HG03060 (cell line): ENCODE results near the gene DIAPH1.

Source experiments
- ATAC-seq: cut with Tn5 transposase; IDR thresholded peaks from one replicate; pipeline ENCODE4 v1.9.1; 2021; ENCODE audit warnings: low read depth, moderate number of reproducible peaks; ENCODE audit not compliant: unreplicated experiment

DIAPH1 gene

DNA sequence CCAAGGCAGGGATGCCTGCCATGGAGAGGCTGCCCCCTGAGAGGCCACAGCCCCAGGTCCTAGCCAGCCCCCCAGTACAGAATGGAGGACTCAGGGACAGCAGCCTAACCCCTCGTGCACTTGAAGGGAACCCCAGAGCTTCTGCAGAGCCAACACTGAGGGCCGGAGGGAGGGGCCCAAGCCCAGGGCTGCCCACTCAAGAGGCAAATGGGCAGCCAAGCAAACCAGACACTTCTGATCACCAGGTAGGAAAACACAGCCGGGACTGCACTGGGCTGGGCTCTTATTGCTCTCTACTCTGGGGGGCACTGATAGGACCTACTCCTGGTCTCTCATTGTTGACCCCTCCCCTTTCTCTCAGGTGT, 21.2 kb upstream of the DIAPH1 start:
- ATAC-seq, result no peak

DNA sequence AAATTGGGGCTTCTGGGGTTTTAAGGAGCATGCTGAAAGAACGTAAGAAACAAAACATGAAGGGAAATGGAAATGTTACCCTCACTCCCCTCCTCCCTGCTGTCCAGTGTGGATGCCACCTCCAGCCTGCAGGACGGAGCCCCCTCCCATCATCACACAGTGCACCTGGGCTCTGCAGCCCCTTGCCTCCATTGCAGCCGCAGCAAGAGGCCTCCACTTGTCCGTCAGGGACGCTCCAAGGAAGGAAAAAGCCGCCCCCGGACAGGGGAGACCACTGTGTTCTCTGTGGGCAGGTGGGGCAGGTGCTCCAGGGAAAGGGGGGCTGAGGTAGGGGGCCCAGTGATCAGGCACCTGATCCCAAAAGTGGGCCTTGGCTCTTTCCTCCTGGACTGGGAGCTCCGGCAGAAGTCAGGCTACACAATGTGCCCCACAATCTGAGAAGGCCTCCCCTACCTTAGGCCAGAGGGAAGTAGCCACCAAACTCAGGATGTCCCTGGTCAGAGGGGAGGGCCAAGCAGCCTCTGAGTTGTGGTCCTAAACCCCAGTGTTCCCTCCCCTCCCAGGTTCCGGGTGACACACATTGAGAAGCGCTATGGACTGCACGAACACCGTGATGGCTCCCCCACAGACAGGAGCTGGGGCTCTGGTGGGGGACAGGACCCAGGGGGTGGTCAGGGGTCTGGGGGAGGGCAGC, 20.7 kb upstream of the DIAPH1 start:
- no peak for ATAC-seq

DNA sequence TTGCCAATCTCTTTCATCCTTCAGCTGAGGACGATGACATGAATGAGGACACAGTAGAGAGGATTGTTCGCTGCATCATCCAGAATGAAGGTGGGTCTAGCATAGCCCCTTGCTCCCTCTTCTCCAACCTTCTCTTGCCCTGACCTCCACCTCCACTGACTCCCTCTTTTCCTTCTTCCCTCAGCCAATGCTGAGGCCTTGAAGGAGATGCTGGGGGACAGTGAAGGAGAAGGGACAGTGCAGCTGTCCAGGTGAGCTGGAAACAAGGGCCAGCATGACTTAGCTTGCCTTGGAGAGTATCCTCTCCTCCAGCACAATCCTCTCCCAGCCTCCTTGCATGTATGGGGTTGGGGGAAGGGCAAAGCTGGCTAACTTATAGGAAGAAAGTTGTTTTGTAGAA, 20.0 kb upstream of the DIAPH1 start:
- no peak for ATAC-seq

DNA sequence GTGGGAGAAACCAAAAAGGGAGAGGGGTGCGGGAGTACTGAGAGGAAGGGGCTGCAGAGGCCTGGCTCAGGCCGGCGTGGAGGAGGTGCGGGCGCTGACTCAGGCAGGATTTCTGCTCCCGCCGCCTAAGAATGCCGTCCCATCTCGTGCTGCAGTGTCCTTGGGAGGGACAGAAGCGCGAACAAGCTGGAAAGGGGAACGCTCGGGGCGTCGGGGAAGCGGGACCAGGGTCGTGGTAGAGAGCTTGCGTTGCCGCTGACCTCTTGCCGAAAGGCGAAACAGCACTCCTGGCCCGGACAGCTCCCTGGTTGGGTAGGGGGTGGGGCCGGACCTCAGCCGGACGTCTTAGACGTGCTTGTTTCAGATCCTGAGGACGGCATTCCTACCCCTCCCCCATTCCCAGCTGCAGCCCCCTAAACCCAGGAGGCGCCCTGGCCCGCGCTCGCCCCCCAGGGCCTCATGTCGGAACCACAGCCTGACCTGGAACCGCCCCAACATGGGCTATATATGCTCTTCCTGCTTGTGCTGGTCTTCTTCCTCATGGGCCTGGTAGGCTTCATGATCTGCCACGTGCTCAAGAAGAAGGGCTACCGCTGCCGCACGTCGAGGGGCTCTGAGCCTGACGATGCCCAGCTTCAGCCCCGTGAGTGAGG, 19.1 kb upstream of the DIAPH1 start:
- no peak for ATAC-seq

DNA sequence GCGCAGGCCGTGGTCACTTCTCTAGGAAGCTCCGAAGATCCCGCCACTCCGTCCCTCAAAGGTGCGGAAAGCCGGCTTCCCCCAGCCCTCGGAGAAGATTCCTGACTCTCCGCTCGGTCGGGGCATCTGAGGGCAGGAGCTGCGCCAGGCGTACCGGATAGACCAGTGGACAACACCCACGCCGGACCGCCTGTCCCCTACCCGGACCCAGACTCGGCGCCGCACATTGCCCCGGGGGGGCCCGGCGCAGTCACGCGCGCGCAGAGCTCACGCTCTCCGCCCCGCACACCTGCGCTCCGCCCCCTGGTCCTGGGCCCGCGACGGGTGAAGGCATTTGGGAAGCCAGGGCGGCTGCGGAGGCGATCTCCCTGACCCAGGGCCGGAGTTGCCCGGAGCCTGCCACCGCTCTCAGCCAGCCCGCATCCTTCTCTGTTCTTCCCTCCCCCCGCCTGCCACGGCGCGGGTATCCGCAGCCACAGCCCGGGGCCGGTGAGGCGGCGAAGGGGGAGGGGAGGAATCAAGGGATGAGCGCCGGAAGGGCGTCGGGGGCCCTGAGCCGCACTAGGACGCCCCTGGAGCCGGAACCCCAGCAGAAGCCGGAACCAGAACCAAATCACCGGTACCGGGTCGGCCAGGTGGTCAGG, 18.4 kb upstream of the DIAPH1 start:
- ATAC-seq, result no peak

DNA sequence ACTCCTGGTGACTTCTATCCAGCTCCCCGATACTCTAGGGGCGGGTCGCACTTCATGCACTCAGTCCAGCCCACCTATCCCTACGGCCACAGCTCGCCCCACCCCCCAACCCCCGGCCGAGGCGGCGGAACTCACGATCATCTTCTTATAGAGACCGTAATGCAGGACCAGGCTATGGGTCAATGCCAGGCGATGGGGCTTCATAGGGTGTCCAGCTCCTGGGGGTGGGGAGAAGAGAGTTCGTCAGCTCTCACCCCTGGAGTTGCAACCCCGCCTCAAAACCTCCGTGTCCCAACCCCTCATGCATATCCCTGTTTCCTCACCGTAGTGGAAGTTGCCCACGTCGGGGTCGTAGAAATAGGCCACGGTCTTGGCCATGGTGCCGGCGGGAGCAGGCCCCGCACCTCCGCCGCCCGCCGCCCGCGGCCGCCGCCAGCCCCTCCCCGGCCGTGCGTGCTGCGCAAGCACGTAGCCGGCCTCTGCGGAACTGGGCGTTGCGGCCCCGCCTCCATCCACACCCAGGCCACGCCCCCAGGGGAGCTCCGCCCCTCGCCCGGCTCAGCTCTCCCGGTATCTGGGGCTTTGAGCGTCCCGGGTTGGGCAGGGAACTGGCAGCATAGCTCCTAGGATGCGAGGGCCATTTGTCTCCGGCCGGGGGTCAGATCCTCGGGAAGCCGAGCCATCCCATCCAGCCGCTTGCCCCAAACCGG, 17.8 kb upstream of the DIAPH1 start, which contains the start of the genes HDAC3 and RELL2:
HDAC3 (minus strand) TSS at position 437 of the 710 bp plus-strand sequence; CDS start at position 378, 59 bp downstream.
RELL2 (plus strand) TSS at position 585 of the 710 bp plus-strand sequence. CDS start 1,229 bp downstream, outside the sequence.
- ATAC-seq, result no peak

DNA sequence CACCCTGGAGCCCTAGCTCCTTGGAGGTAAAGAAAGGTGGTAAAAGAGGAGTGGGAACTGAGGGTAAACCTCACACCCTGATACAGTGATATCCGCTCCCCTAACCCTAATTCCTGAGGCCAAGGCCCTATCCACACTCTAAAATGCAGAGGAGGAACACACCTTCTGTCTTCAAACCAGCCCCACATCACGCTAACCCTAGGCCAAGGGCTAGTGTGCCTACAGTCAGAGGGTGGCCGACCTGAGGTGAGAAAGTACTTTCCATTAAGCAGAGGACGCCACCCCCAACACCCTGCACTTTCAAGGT, 17.3 kb upstream of the DIAPH1 start:
- ATAC-seq, result no peak

DNA sequence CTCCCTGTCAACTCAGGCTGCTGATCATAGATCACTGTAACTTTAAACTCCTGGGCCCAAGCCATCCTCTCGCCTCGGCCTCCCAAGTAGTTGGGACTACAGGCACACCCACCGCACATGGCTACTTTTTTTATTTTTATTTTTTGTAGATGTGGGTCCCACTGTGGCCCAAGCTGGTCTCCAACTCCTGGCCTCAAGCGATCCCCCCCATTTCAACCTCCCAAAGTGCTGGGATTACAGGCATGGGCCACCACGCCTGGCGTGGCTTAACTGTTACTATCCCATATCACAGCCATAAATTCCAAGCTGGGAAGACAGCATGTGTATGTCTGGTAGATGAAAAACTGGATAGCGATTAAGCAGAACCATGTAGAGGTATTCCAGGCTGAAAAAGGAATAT, 16.8 kb upstream of the DIAPH1 start:
- no peak for ATAC-seq

DNA sequence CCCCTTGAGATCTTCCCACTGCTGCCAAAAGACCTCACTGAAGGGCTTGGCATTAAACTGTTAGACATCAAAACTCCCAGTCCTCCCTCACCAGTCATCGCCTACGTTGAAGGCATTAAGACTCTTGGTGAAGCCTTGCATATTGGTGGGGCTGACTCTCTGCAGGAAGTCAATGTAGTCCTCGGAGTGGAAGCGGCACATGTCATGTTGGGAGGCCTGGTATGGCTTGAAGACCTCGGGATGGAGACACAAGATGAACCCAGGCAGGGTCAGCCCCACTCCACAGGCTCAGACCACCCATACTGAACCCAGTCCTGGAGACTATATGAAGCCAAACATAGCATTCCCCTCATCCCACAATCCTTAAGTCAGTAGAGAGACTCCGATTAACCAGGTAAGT, 15.9 kb upstream of the DIAPH1 start:
- ATAC-seq, result no peak

DNA sequence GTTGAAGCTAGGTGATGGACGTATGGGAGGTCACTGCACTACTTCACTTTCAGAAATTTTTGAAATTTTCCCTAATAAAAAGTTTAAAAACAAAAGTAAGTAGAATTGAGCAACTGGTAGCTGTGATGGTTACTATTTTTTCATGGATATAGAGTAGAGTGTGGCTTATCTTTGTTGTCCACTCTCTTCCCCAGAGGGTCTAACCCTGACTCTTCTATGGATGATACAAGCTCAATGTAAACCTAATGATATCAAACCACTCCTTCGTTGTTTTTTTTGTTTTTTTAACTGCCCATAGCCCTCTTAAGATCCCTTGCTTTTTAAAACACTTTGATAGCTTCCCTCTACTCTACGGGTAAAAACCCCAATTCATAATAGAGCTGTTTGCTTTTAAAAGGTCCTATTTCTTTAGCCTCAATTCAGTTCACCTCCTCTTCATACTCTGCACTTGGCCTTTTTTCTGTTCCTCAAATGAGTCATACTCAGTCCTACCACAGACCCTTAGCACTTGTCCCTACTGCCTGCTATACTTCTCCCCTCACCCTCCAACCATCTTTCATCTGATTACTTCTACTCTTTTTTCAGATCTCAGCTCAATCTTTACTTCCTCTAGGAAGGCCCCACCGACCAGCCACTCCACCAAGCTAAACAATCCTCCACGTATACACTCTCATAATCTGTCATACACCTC, 15.2 kb upstream of the DIAPH1 start:
- peak; percentile 86 for ATAC-seq

DNA sequence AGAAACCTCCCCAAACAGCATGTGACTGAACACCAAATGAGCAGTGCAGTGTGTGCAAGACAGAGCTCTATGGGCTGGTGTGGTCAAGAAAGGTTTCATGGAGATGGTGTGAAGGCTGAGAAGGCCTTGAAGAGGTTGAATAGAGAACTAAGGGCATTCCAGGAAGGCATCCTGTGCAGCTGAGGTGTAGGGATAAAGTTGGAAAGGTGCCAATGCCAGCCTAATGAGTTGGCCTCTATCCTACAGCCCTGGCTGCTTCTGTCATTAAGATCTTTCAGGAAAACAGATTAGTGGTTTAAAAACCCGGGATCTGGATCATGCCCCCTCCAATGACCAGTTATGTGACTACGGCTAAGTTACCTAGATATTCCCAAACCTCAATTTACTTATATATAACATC, 13.8 kb upstream of the DIAPH1 start:
- ATAC-seq, result no peak

DNA sequence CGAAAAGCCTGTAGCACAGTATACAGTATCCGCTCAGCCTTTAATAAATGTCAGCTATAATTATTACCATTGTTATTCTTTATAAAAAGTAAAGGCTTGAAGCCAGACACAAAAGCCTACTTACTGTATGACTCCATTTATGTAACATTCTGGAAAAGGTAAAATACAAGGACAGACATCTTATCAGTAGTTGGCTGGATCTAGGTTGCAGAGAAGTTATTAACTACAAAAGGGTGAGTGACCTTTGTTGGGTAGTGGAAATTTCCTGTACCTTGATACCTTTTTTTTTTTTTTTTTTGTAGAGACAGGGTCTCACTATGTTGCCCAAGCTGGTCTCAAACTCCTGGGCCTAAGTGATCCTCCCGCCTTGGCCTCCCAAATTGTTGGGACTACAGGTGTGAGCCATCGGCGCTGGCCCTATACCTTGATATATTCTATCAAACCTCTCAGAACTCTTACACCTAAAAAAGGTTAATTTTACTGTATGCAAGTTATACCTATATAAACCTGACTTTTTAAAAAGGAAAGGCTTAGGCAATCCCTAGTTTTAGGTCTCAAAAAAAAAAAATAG, 11.9 kb upstream of the DIAPH1 start:
- ATAC-seq, result no peak

DNA sequence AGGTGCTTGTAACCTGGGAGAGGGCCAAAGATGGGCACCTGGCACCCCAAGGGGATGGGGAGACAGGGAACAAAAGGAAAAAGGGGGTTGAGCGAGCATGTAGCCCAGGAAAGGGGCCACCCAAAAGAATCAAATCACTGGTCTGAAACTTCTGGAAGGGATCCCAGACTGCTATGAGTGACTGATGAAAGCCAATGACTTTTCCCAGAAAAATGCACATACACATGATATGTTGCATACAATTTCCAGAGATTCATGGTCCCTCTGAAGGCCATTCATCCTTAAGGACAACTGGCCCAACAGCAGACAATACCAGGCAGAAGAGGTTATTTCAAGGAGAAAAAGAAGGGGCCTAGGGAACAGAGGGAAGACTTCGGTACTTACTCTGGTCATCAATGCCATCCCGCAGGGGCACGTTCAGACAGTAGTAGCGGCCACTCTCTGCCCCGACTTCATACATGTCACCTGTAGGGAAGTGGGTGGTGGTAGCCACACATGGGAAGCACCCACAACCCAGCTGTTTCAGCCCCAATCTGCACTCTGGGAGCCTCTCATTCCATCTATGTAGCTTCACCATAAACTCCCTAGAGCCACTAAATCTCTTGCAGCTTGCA, 9.5 kb upstream of the DIAPH1 start:
- no peak for ATAC-seq

DNA sequence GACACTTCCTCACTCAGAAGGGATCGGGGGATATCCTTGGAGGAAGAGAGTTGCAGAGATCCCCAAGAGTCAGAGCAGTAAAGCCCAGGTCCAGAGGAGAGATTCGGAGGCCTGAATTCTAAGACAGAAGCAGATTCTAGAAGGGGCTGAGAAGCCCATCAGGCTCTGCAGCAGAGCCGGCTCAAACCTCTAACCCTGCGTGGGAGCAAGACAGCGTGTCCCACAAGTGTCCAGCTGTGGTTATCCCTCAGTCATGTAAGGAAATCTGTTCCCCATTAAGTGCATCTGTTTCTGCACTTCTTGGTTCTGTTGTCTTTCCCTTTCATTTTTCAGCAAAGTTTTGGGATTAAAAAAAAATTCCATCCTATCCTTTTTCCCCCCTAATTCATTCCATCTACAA, 4.8 kb upstream of the DIAPH1 start:
- no peak for ATAC-seq

DNA sequence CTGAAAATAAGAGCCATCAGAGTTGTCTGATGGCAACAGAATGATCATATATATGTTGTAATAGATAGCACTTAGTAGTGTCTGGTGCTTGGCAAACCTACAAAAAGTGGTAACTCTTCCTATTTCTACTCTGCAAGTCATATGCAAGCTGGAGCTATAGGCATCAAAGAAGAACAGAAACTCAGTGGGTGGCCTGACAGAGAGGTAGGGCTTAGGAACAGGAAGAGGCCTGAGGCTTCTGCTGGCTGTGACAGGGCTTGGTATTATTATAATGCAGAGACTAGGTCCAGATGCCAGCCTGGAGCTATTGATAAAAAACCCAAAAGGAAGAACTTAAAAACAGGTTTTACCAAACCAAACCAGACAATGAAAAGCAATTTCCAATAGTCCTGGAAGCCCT, 4.4 kb upstream of the DIAPH1 start:
- peak; percentile 40 for ATAC-seq

DNA sequence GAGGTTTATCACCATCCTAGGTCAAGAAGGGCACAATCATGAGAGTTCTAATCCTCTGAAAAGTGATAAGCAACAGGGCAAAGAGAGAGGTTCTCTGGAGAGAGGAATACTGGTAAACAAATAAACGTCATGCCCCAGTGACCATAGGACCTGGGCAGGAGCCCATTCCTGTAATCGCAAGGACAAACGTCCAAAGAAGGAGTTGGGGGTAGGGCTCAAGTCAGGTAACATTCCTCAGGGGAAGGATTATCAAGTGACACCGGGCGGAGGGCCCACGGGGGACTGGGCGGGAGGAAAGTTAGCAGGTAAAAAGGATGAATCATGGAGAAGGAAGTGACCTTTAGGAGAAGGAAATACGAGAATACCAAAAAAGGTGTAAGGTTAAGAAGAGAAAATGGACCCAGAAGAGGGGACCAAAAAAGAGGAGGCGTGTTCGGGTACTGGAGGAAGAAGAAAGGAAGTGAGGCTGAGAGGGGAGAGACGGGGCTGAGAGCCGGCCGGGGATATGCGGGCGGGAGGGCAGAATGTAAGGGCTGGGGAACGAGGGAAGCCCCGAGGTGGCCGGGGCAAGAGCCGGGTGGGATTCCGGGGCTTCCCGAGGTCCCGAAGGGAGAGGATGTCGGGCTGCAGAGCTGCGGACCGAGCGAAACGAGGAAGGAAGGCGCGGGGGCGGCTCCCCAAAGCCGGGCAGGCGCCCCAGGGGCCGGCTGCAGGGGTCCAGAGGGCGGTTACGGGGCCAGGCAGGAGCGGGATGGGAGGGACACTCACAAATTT, 583 bp downstream of the DIAPH1 start:
- ATAC-seq, result peak; percentile 3

DNA sequence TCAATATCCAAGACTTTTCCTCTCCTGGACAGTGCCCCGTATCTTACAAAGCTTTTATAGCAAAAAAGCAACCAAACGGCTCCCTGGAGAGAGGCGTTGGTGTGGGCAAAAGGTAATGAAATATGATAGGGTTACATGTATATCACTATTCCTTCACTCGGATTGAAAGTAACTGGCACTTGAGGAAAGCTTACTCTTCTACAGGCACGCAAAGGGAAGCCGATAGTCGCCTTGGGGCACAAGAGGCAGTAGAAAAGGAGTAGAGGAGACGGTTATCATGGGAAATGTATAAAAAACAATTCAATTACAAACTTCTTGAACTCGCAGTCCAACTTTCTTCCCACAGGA, 1.1 kb downstream of the DIAPH1 start:
- ATAC-seq, result no peak

DNA sequence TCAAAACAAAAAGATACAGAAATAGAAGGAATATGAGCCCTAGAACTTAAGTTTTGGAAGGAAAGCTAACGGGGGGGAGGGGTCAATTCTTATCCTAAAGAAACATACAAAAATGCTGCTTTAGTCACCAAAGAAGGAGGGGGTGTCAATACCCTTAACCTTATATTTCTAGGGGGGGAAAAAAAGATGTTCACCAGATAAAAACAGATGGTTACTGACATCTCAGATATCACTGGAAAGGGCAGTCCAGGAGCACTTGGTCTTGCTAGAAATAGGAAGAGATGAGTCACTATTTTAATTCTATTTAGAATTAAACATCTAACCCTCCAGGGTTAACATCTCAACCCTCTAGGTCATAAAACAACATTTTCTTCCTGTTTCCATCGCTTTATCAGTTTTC, 1.7 kb downstream of the DIAPH1 start:
- ATAC-seq, result no peak

DNA sequence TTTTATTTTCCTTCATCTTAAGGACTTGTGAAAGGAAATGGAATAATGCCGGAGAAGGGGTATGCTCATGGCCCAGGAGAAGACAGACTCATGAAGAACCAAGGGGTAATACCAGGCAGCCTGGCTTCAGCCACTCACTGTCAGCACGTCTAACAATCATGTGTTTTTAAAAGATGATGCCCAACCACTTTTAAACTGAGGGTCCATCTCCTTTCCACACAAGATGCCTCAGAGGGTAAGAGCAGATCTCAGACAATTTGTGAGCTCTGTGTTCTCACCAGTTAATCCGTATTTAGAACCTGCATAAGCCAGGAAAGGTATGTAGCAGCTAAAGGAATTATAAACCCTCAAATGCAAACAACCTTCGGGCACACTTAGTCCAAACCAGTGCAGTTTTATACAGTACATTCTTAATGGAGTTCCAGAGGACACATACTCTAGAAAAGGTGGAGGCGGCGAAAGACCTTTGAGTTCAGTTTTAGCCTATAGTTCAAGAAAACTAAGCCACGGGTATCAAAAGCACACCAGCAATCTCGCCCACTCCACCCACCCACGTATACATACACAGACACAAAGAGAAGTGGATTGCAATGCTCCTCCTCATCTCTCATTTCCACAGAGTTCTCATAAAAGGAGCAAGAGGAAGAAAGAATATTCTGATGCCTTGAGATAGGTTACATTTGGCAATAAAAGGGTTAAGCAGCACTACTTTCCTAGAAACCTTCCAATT, 2.6 kb downstream of the DIAPH1 start:
- no peak for ATAC-seq
